Ascending aorta (tissue), 2 donors: Measurements from ENCODE around the gene CNOT2. TPM values are rescaled to one million over a fixed set of nuclear protein-coding genes. Genes with fewer than 3 reads are reported as not detected.

ENCODE experiments used
- DNase-seq, 2 donors: peaks; one replicate each; pipeline ENCODE4 v3.0.0-alpha.2; 2019; ENCODE audit warnings: low spot score in 2 of 2
- H3K27ac ChIP-seq, 2 donors: fragments of 200-600 bp; sonication (generic); one replicate each; pipeline ENCODE4 v1.5.1; 2016 to 2017; ENCODE audit warnings: mild to moderate bottlenecking in 1 of 2
- H3K27me3 ChIP-seq: fragments of 200-600 bp; sonication (generic); one replicate; pipeline ENCODE4 v1.5.1; 2017
- H3K36me3 ChIP-seq, 2 donors: fragments of 200-600 bp; sonication (generic); one replicate each; pipeline ENCODE4 v1.5.1; 2016
- H3K4me1 ChIP-seq, 2 donors: fragments of 200-600 bp; sonication (generic); one replicate each; pipeline ENCODE4 v1.5.1; 2016 to 2017; ENCODE audit warnings: mild to moderate bottlenecking in 1 of 2
- H3K4me3 ChIP-seq, 2 donors: fragments of 200-600 bp; sonication (generic); one replicate each; pipeline ENCODE4 v1.5.1; 2016 to 2017; ENCODE audit warnings: mild to moderate bottlenecking in 1 of 2
- H3K9me3 ChIP-seq, 2 donors: fragments of 200-600 bp; sonication (generic); one replicate each; pipeline ENCODE4 v1.5.1; 2016
- intact Hi-C: fragments of 100-400 bp; cut with DNase I; formaldehyde crosslinking; loops from one replicate; pipeline ENCODE4 v1.15.1; 2023
- total RNA-seq: library from RNA; depleted of rRNA; stranded (reverse); fragments of >200 nt; gene quantifications from one replicate; pipeline ENCODE4 v1.1.0, GENCODE V29; 2016
- TF ChIP-seq, protein P1 (sequence below), 3 experiments: fragments of 200-600 bp in 2 of 3; fragments of 450-650 bp in 1 of 3; sonication (generic) in 2 of 3; IDR thresholded peaks; one replicate each; pipeline ENCODE4 v1.5.1; 2016 to 2019; ENCODE audit warnings: antibody characterized with exemption in 3 of 3, mild to moderate bottlenecking in 1 of 3, moderate library complexity in 1 of 3

Gene CNOT2
- total RNA-seq, 1 donor from 2014 or later, result 71.7 TPM

DNA sequence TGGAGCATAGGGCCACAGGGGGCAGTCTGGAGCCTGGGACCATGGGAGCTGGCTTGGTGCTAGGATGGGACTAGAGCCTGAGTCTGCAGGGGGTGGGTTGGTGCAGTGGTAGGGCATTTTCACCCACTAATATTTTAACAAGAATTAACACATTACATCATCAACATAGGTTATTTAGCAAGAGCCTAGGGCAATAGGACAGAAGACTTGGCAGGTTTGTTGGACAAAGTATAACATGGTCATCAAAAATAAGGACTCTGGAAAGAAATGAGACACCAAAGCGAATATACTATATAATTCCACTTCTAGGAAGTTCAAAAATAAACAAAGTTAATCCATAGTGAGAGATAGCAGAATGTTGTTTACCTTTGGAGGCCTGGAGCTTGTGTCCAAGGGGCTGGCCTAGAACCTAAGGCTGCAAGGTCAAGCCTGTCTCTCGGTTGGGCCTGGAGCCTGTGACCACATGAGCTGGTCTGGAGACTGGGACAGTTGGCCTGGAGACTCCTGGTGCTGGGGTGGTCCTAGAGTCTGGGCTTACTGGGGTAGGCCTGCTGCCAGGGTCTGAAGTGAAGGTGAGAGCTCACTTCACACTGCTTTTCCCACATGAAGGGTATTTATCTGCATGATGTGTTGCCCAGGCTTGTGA is 28.1 kb upstream of the CNOT2 start:
- intact Hi-C loops, result no loop called here
- Histone ChIP-seq H3K27ac (no peak overlapping the region), H3K27me3 (no peaks in the 10 kb centered on the region), H3K4me1 (no peaks in the 10 kb centered on the region), H3K9me3 (peaks cover 20 to 63% of the 10 kb centered on the region in 2 donors), H3K36me3 (peaks cover 0 to 11% of the 10 kb centered on the region in 2 donors), H3K4me3 (no peak overlapping the region)
- DNase-seq, result no peak
- TF ChIP-seq, protein P1, sequence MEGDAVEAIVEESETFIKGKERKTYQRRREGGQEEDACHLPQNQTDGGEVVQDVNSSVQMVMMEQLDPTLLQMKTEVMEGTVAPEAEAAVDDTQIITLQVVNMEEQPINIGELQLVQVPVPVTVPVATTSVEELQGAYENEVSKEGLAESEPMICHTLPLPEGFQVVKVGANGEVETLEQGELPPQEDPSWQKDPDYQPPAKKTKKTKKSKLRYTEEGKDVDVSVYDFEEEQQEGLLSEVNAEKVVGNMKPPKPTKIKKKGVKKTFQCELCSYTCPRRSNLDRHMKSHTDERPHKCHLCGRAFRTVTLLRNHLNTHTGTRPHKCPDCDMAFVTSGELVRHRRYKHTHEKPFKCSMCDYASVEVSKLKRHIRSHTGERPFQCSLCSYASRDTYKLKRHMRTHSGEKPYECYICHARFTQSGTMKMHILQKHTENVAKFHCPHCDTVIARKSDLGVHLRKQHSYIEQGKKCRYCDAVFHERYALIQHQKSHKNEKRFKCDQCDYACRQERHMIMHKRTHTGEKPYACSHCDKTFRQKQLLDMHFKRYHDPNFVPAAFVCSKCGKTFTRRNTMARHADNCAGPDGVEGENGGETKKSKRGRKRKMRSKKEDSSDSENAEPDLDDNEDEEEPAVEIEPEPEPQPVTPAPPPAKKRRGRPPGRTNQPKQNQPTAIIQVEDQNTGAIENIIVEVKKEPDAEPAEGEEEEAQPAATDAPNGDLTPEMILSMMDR (IDR thresholded peaks at IDR 0.05), result no peak

DNA sequence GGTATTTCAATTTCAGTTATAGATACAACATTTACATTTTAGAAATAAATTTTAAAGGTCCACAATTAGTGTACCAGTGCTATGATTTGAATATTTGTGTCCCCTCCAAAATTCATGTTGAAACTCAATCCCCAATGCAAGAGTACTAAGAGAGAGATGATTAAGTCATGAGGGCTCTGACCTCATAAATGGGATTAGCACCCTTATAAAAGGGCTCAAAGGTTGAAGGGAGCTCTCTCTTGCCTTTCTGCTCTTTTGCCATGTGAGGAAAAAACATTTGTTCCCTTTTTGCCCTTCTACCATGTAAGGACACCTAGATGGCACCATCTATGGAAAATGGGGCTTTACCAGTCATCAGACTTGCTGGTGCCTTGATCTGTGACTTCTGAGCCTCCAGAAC is 25.8 kb upstream of the CNOT2 start:
- Histone ChIP-seq H3K27me3 (no peaks in the 10 kb centered on the region), H3K4me3 (no peak overlapping the region), H3K36me3 (peaks cover 0 to 11% of the 10 kb centered on the region in 2 donors), H3K4me1 (no peaks in the 10 kb centered on the region), H3K27ac (no peak overlapping the region), H3K9me3 (peaks cover 7 to 41% of the 10 kb centered on the region in 2 donors)
- no peak for DNase-seq
- intact Hi-C loops, result no loop called here
- TF ChIP-seq, protein P1 (IDR thresholded peaks at IDR 0.05), result no peak

DNA sequence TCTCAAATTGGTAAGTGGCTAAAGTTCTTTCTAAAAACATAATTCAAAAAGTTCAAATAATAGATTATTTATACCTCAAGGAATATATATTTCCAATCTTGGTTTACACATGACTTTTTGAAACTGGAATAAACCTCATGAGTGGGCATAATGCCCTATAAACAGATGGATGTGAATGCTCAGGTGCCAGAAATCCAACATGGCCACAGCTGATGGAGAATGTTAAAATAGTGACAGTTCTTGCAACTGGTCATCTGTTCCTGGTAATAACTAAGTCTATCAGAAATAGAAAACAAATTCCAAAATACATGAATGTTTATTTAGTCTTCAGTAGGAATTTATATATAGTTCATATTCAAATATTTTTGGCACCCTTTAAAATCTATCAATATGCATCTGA is 21.6 kb upstream of the CNOT2 start:
- Histone ChIP-seq H3K4me3 (no peak overlapping the region), H3K27ac (no peak overlapping the region), H3K36me3 (peaks cover 0 to 10% of the 10 kb centered on the region in 2 donors), H3K4me1 (no peaks in the 10 kb centered on the region), H3K9me3 (peaks cover 0 to 1% of the 10 kb centered on the region in 2 donors), H3K27me3 (no peaks in the 10 kb centered on the region)
- TF ChIP-seq, protein P1 (IDR thresholded peaks at IDR 0.05), result no peak
- DNase-seq, result no peak
- intact Hi-C loops, result no loop called here

DNA sequence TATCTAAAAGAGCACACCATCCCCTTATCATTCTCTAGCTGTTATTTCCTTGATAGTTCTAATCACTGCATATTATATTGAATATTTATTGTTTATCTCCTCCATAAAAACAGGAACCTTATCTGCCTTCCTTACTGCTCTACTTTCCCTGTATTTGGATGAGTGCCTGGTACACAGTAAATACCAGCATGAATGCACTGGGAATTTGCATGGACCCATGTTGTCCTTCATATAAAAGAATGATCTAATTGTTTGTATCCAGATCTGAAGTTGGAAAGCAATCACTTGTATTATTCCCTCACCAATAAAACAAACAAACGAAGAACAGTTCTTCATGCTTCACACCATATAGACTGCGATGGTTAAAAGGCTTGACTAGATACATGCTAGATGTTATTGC is 15.3 kb upstream of the CNOT2 start:
- Histone ChIP-seq H3K4me3 (no peak overlapping the region), H3K9me3 (no peaks in the 10 kb centered on the region), H3K4me1 (no peaks in the 10 kb centered on the region), H3K36me3 (peaks cover 0 to 4% of the 10 kb centered on the region in 2 donors), H3K27me3 (no peaks in the 10 kb centered on the region), H3K27ac (no peak overlapping the region)
- intact Hi-C loops, result no loop called here
- TF ChIP-seq, protein P1 (IDR thresholded peaks at IDR 0.05), result no peak
- DNase-seq, result no peak

DNA sequence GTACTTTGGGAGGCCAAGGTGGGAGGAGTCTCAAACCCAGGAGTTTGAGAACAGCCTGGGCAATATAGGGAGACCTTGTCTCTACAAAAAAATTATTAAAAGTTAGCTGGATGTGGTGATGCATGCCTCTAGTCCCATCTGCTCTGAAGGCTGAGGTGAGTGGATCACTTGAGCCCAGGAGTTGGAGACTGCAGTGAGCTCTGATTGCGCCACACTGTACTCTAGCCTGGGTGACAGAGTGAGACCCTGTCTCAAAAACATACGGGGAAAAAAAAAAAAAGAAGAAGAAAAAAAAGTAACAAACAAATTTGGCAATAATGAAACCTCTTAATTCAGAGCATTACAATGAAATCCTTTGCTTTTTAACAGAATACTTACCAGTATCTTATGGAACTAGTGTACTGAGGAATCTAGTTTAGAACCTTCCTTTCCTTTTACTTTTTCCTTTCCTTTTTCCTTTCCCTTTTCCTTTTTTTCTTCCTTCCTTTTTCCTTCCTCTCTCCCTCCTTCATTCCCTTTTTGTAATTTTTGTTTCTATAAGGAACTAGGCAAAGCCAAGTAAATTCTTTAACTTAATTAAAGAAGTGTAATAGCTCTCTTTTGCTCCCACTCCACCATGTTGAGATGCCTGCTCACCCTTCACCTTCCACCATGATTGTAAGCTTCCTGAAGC is 12.2 kb upstream of the CNOT2 start:
- H3K4me1 ChIP-seq, result no peaks in the 10 kb centered on the region
- no peaks in the 10 kb centered on the region for H3K9me3 ChIP-seq
- TF ChIP-seq, protein P1 (IDR thresholded peaks at IDR 0.05), result no peak
- DNase-seq, result no peak
- H3K27me3 ChIP-seq, result no peaks in the 10 kb centered on the region
- intact Hi-C loops, result no loop called here
- no peak overlapping the region for H3K4me3 ChIP-seq
- H3K27ac ChIP-seq, result no peak overlapping the region
- no peaks in the 10 kb centered on the region for H3K36me3 ChIP-seq
